KMS-11 (cell line): ENCODE measurements around the gene ISCU.

ENCODE experiments used
- H2AFZ ChIP-seq: fragments of 200-600 bp; sonication (generic); 2 replicates; pipeline ENCODE4 v1.6.1; 2016; ENCODE audit warnings: antibody characterized with exemption, mixed run types, low read depth
- H3K27ac ChIP-seq: fragments of 200-600 bp; sonication (generic); 2 replicates; pipeline ENCODE4 v1.6.1; 2016; ENCODE audit warnings: mild to moderate bottlenecking, mixed run types
- H3K27me3 ChIP-seq: fragments of 200-600 bp; sonication (generic); 2 replicates; pipeline ENCODE4 v1.6.1; 2017; ENCODE audit warnings: mild to moderate bottlenecking, low read depth, mixed run types, moderate library complexity; ENCODE audit not compliant: insufficient read depth
- H3K36me3 ChIP-seq: fragments of 200-600 bp; sonication (generic); 2 replicates; pipeline ENCODE4 v1.6.1; 2017; ENCODE audit warnings: mild to moderate bottlenecking, mixed run types; ENCODE audit not compliant: insufficient read depth
- H3K4me1 ChIP-seq: fragments of 200-600 bp; sonication (generic); 2 replicates; pipeline ENCODE4 v1.6.1; 2016; ENCODE audit warnings: mild to moderate bottlenecking, low read depth, mixed run types; ENCODE audit not compliant: poor library complexity, severe bottlenecking
- H3K4me2 ChIP-seq: fragments of 200-600 bp; sonication (generic); 2 replicates; pipeline ENCODE4 v1.7.0; 2016; ENCODE audit warnings: mild to moderate bottlenecking, mixed run types
- H3K4me3 ChIP-seq: fragments of 200-600 bp; sonication (generic); IDR thresholded peaks from 2 replicates; pipeline ENCODE4 v1.6.1; 2017; ENCODE audit warnings: low read depth, low read length, mixed read lengths; ENCODE audit not compliant: insufficient read depth
- H3K79me2 ChIP-seq: fragments of 200-600 bp; sonication (generic); 2 replicates; pipeline ENCODE4 v1.6.1; 2016; ENCODE audit warnings: low read depth, mixed run types; ENCODE audit not compliant: insufficient read depth
- H3K9ac ChIP-seq: fragments of 200-600 bp; sonication (generic); 2 replicates; pipeline ENCODE4 v1.6.1; 2016; ENCODE audit warnings: mild to moderate bottlenecking, mixed run types
- H4K20me1 ChIP-seq: fragments of 200-600 bp; sonication (generic); 2 replicates; pipeline ENCODE4 v1.6.1; 2016; ENCODE audit warnings: mild to moderate bottlenecking, mixed run types; ENCODE audit not compliant: insufficient read depth
- CTCF ChIP-seq: fragments of 200-600 bp; sonication (generic); conservative IDR thresholded peaks from 2 replicates; pipeline ENCODE4 v1.6.1; 2017; ENCODE audit warnings: low read depth, mild to moderate bottlenecking, antibody characterized with exemption, low read length, moderate library complexity, mixed read lengths

Gene ISCU

GRCh38 chr12:108538616-108539195 is 23.7 kb upstream of the ISCU start:
- no peak overlapping the region for H3K4me2 ChIP-seq
- no peak overlapping the region for H3K27ac ChIP-seq
- H3K9ac ChIP-seq, result no peak overlapping the region
- no peak overlapping the region for H2AFZ ChIP-seq
- no peaks in the 10 kb centered on the region for H3K27me3 ChIP-seq
- H3K4me3 ChIP-seq, result no peak overlapping the region
- TF ChIP-seq CTCF, result no peak
- H3K79me2 ChIP-seq, result peaks cover 32% of the 10 kb centered on the region; the same call in 1 of the 2 replicates
- no peaks in the 10 kb centered on the region for H4K20me1 ChIP-seq
- H3K4me1 ChIP-seq, result peaks cover 33% of the 10 kb centered on the region
- H3K36me3 ChIP-seq, result no peaks in the 10 kb centered on the region; the same call in 1 of the 2 replicates

- no peak for TF ChIP-seq CTCF
- H3K27me3 ChIP-seq, result no peaks in the 10 kb centered on the region
- H3K4me2 ChIP-seq, result peak overlapping the region; percentile 93
- no peaks in the 10 kb centered on the region for H4K20me1 ChIP-seq
- peaks cover 38% of the 10 kb centered on the region for H3K4me1 ChIP-seq
- H3K4me3 ChIP-seq, result no peak overlapping the region
- no peaks in the 10 kb centered on the region; the same call in 1 of the 2 replicates for H3K36me3 ChIP-seq
- no peak overlapping the region for H2AFZ ChIP-seq
- peaks cover 36% of the 10 kb centered on the region; the same call in 1 of the 2 replicates for H3K79me2 ChIP-seq
- H3K9ac ChIP-seq, result peak overlapping the region; percentile 47; the same call in 1 of the 2 replicates
- H3K27ac ChIP-seq, result peak overlapping the region; percentile 88; the same call in 1 of the 2 replicates
These were observed 20.1 kb upstream of the ISCU start for GRCh38 chr12:108542320-108542719.

GRCh38 chr12:108543652-108544051 is 18.7 kb upstream of the ISCU start:
- Histone ChIP-seq H3K27me3 (no peaks in the 10 kb centered on the region), H3K36me3 (no peaks in the 10 kb centered on the region; the same call in 1 of the 2 replicates), H3K9ac (no peak overlapping the region), H3K27ac (no peak overlapping the region; the same call in 1 of the 2 replicates), H4K20me1 (no peaks in the 10 kb centered on the region), H2AFZ (no peak overlapping the region), H3K4me2 (no peak overlapping the region), H3K79me2 (peaks cover 31% of the 10 kb centered on the region; the same call in 1 of the 2 replicates), H3K4me3 (no peak overlapping the region), H3K4me1 (peaks cover 40% of the 10 kb centered on the region)
- TF ChIP-seq CTCF, result no peak

- H3K4me2 ChIP-seq, result no peak overlapping the region
- peaks cover 6% of the 10 kb centered on the region for H4K20me1 ChIP-seq
- H3K79me2 ChIP-seq, result peaks cover 50% of the 10 kb centered on the region
These were observed 14.7 kb upstream of the ISCU start for GRCh38 chr12:108547686-108548085.

More at GRCh38 chr12:108547686-108548085, 14.7 kb upstream of the ISCU start:
- H2AFZ ChIP-seq, result no peak overlapping the region
- no peaks in the 10 kb centered on the region; the same call in 1 of the 2 replicates for H3K36me3 ChIP-seq
- H3K27ac ChIP-seq, result no peak overlapping the region
- no peaks in the 10 kb centered on the region for H3K27me3 ChIP-seq
- no peak overlapping the region for H3K4me3 ChIP-seq
- H3K4me1 ChIP-seq, result peaks cover 44% of the 10 kb centered on the region
- no peak for TF ChIP-seq CTCF
- H3K9ac ChIP-seq, result no peak overlapping the region
